Central memory CD4-positive, alpha-beta T cell (primary cell): ENCODE results near the gene ESPNL.

Experiments used
- DNase-seq: peaks from one replicate; pipeline ENCODE4 v3.0.0; 2022

Gene ESPNL

GRCh38 chr2:238144262-238144661 is 44.1 kb downstream of the ESPNL start:
- DNase-seq, result no peak

- DNase-seq, result no peak
Measured at GRCh38 chr2:238145046-238145445, 44.9 kb downstream of the ESPNL start.

- DNase-seq, result no peak
Measured at GRCh38 chr2:238145851-238146250, 45.7 kb downstream of the ESPNL start.

DNA sequence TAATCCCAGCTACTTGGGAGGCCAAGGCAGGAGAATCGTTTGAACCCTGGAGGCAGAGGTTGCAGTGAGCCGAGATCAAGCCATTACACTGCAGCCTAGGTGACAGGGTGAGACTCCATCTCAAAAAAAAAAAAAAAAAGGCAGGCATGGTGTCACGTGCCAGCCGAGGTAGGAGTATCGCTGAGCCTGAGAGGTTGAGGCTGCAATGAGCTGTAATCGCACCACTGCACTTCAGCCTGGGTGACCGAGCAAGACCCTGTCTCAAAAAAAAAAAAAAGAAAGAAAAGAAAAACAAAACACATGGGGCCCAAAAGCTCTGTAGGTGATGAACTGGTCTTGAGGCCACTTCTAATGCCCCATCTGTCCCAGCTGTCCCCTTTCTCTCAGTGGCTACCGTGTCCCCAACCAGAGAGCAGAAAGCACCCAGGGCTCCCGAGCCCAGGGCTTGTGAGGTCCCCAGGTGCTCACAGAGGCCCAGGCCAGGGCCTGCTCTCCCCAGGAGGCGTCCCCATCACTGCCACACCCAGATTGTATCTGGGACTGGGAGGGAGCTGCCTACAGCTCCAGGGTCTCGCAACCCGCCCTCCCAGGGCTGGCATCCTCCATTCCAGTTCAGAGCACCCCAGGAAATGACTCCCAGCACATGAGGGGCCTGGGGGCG is 46.9 kb downstream of the ESPNL start:
- DNase-seq, result no peak

DNA sequence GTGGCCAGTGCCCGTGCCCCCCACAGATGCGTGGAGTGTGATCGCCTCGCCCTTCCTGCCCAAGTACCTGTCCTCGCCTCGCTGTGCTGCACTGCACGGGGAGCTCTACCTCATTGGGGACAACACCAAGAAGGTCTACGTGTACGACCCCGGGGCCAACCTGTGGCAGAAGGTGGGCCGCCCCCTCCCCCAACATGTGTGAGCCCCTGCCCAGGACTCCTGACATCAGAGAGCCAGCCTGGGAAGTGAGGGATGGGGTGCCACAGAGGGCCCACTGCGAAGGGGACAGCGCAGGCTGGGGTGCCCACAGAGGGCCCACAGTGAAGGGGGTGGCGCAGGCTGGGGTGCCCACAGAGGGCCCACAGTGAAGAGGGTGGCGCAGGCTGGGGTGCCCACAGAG is 48.8 kb downstream of the ESPNL start:
- no peak for DNase-seq

DNA sequence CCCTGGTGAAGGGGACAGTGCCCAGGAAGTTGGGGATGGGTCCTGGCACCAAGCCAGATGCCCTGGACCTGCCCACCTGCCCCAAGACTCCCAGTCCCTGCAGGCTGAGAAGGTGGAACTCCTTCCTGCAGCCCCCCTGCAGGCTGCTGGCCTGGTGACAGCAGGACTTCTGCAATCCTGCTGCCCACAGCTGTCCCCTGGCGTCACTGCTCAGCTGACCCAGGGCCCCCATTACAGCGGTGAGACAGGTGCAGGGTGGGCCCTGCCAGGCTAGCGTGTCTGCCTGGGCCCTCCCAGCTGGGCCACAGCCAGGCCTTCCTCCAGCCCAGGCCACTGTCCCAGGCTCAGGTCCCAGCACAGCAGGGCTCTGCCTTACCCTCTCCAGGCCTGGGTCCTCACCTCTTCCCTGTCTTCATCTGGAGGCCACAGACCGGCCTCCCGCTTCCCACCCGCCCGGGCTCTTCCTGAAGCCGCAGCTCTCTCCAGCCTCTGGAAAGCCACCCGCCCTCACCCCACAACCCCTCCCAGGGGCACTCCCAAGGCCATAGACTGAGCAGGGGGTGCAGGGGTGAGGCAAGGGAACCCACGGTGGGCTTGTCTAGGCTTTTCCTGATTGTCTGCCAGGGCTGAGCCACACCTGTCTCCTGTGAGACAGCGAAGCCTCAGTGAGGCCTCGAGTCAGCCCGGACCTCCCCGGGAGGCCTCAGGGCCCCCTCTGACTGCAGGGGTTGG is 49.9 kb downstream of the ESPNL start:
- no peak for DNase-seq

GRCh38 chr2:238150686-238151085 is 50.5 kb downstream of the ESPNL start:
- DNase-seq, result no peak

GRCh38 chr2:238151205-238151604 is 51.1 kb downstream of the ESPNL start:
- DNase-seq, result no peak

GRCh38 chr2:238151628-238152235 is 51.6 kb downstream of the ESPNL start:
- no peak for DNase-seq

DNA sequence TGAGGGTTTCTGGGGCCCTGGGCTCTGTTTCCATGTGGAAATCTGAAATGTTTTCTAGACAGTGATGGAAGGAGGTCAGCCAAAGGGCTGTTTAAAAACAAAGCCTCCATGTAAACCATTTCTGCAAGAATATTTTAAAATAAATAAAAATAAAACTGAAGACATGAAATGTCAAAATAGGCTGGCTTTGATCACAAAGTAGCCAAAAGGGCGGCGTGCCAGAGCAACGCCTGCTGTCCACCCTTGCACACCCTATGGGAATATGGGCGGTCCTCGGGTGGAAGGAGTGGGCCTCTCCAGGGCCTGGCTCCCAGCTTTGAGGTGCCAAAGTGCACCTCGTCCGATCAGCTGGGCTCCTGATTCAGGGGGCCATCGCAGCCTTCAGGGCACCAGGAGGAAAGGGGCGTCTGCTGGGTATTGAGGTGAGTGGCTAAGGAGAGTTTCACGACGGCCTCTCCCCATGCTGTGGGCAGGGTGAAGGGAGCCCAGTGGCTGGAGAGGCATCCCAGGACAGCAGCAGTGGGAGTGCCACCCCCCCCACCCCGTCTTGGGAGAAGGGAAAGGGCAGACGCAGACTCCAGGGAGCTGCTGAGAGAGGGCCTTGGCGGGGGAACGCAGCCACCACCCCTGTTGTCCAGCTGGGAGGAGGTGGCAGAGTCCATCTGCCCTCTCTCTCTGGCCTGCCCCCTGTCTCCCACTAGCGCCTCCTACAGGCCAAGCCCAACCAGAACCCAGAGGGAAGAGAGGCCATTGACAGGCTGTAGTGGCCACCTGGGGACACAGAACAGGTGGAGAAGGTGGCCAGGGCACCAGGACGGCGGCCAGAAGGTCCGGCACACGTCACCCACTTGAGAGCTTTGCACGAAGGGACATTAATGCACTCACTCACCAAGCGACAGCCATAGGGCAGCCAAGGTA is 52.9 kb downstream of the ESPNL start:
- DNase-seq, result no peak

- no peak for DNase-seq
Measured at GRCh38 chr2:238154570-238154969, 54.4 kb downstream of the ESPNL start.

GRCh38 chr2:238155051-238155760 is 55.1 kb downstream of the ESPNL start:
- no peak for DNase-seq

DNA sequence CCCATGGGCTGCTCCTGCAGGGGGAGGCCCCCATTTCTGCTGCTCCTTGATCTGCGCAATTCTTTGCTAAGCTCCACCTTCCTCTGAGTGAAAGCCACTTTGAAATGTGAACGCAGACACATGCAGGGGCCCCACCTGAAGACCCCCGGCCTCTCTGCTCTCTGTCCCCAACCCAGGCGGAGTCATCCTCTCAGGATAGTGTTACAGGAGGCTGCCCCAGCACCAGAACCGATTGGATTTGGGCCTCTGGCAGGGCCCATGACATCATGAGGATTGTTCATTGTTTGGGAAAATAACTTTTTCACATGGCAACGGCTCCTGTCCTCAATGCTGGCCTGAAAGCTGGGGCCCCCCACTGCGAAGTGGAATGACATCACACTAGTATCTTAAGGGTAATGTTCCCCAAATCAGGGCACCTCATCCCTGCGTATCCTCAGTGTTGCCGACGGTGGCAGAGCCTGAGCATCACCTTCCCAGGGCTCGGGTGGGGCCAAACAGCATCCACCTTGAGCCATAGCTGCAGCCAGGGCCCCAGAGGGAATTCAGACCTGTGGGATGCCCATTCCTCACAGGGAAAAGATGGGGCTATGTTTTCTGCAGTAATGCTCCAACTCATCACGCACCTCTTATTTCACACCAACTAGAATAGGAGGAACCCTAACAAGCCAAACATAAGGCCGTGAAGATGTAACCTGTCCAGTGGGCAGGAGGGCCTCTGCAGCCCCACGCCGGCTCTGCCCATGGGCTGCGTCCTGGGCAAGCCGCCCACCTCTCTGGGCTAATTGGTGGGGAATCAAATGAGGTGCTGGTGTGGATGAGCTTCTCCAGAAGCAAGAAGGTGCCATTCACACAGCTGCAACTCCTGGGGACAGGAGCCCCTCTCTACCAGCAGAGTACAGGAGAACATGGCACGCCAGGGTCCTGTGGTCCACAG is 55.9 kb downstream of the ESPNL start:
- DNase-seq, result no peak

- no peak for DNase-seq
Measured at GRCh38 chr2:238157506-238158017, 57.4 kb downstream of the ESPNL start.

- DNase-seq, result no peak
Measured at GRCh38 chr2:238158018-238158508, 57.9 kb downstream of the ESPNL start.

DNA sequence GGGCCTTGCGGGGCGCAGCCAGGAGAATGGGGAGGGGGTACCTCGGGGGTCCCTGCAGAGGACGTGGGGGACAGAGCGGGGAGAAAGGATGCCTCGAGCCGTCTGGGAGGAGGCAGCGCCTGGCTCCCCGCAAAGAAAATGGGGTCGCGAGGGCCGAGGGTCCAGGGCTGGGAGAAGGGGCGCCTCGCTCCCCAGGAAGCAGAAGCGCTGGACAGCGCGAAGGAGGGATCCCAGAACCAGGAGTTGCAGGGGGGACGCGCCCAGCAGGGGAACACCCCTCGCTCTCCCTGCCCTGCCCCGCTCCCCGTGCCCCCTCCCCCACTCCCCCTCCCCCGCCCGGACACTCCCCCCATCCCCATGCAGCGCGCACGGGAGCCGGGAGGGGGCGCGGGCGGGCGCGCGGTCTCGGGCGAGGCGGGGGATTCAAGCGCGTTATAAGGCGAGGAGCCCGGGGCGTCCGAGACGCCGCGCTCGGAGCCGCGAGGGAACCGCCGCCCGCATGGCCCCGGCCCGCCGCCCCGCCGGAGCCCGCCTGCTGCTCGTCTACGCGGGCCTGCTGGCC is 58.5 kb downstream of the ESPNL start, which contains the start of gene ERFE:
ERFE (plus strand) TSS at position 462 of the 562 bp plus-strand sequence; CDS start at position 500, 38 bp downstream.
- peak; percentile 29 for DNase-seq

- no peak for DNase-seq
Measured at GRCh38 chr2:238159071-238159539, 59.0 kb downstream of the ESPNL start.

DNA sequence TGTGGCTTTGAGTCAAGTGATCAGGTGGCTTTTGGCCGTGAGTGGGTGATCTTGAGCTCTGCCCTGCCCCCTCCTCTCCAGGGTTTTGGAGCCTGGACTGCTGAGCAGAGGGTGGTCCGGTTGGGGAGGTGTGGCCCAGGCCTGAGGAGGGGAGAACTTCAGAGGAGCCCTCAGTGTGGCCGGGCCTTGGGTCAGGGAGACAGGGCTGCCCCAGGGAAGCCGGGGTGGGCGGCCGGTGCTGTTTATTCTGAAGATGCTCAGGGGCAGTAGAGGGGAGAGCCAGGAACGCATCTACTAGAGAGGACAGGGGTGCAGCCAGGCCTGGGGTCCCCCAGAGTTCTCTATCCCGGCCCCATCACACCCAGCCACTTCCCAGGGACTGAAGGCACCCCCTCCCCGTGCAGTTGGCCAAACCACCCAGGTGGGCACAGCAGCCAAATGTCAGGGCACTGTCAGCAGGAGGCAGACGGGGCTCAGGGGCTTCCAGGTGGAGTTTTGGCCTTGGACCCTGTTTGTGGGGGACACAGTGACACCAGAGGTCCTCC is 59.6 kb downstream of the ESPNL start:
- no peak for DNase-seq

- no peak for DNase-seq
Measured at GRCh38 chr2:238160206-238161129, 60.3 kb downstream of the ESPNL start.
